Fibroblast of peridontal ligament (primary cell): Measurements from ENCODE around the gene CCDC12.

ENCODE experiments used
- DNase-seq: peaks from one replicate; pipeline ENCODE4 v3.0.0-alpha.2; 2010; ENCODE audit errors: extremely low read depth

The CCDC12 gene

DNA sequence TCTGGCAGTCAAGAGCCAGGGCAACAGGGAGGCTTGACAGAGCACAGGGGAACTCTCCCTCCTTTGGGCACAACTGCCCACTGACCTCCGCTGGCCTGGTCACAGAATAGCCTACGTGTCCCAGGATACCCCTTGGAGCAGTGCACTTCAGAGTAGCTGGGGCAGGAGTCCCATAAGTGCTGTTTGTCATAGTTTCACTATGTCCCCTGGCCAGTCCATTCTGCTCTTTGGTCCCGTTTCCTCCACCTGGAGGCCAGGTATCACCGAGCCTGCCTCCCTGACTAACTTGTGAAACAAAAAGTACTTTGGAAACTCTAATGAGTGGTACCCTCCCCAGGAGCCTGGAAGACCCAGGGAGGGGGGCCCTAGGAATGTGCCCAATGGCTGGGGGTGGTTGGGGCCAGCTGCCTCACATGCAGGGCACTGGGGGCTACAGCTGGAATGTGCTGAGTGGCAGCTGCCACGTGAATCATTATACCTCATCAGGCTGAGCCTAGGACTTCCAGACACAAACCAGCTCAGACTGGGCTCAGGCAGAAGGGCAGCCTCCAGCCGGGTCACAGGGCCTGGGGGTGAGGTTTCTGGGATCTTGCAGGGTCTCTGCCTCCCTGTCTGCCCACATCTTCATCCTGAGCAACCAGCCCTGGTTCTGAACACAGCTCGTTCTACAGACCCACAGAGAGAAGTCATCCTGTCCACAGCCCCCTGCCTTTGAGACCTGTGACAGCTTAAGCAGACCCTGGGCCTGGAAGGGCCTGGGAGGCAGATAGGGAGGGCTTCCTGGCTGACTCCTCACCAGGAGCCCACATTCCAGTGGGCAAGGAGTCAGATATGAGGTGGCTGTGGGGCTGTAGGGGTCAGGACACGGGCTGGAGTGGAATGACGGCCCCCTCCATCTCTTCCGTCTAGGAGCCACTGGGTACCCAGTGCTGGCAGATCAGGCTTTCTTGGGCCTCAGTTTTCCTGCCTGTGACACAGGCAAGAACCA, 99.9 kb downstream of the CCDC12 start:
- DNase-seq: no peak

GRCh38 chr3:46875560-46875959, 101.0 kb downstream of the CCDC12 start:
- DNase-seq: no peak

DNA sequence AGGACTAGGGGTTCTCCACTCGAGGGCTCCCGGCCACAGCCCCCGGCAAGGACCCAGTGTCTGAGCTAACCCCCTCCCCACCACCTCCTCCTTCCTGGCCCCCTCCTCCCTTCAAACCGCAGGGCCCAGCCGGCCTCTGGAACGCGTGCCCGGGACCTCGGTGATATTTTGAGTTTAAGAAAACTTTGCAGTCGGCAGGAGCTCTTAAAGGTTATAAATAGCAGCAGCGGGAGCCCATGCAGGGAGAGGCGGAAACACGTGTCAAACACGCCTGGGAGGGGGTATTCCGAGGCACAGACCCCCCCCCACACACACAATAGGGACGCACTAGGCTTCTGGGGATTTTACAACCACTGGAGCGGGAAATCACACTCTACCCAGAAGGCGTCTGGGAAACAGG, 102.1 kb downstream of the CCDC12 start:
- DNase-seq: no peak

GRCh38 chr3:46873521-46873920, 103.0 kb downstream of the CCDC12 start:
- no peak for DNase-seq
